Liver (tissue), 3 donors: ENCODE measurements around the gene KCND2.

ENCODE experiments used
- ATF3 ChIP-seq: IDR thresholded peaks from 2 replicates; pipeline ENCODE4 v1.6.1; 2016; ENCODE audit warnings: antibody characterized with exemption
- CTCF ChIP-seq: fragments of 150-350 bp; IDR thresholded peaks from 2 replicates; pipeline ENCODE4 v1.5.1; 2017; ENCODE audit warnings: improper control_type of control experiment, low read depth, low read length; ENCODE audit not compliant: missing input control
- EGR1 ChIP-seq, 2 donors: IDR thresholded peaks; 2 replicates each; pipeline ENCODE4 v1.6.1; 2016 to 2018; ENCODE audit warnings: antibody characterized with exemption in 2 of 2, low read depth in 2 of 2
- JUND ChIP-seq, 2 donors: IDR thresholded peaks; 2 replicates each; pipeline ENCODE4 v1.6.1; 2016; ENCODE audit warnings: antibody characterized with exemption in 2 of 2
- MAX ChIP-seq: IDR thresholded peaks from 2 replicates; pipeline ENCODE4 v1.6.1; 2016; ENCODE audit warnings: antibody characterized with exemption
- REST ChIP-seq: IDR thresholded peaks from 2 replicates; pipeline ENCODE4 v1.6.1; 2016; ENCODE audit warnings: antibody characterized with exemption, mild to moderate bottlenecking
- YY1 ChIP-seq: IDR thresholded peaks from 2 replicates; pipeline ENCODE4 v1.6.1; 2016; ENCODE audit warnings: antibody characterized with exemption, mild to moderate bottlenecking
- ZBTB33 ChIP-seq: IDR thresholded peaks from 2 replicates; pipeline ENCODE4 v1.6.1; 2016; ENCODE audit warnings: antibody characterized with exemption
- donor health status: healthy.
- donor health status: healthy.

- TF ChIP-seq CTCF (no peak), YY1 (no peak), EGR1 (IDR thresholded peaks at IDR 0.05; ENCODE audit: low read depth in 2 of 2) (no peak), MAX (no peak), ATF3 (no peak), REST (no peak), ZBTB33 (no peak), JUND (IDR thresholded peaks at IDR 0.05) (no peak)
These were observed 551 bp downstream of the KCND2 start for GRCh38 chr7:120273476-120273975.
